ENCODE data around the gene PSPH.
A peak's percentile ranks its signal among the peaks of the same experiment; 100 is the strongest.
"Not testable (repeated sequence)": the region's sequence is repeated elsewhere in the genome, so short reads cannot be mapped to it uniquely, and the experiment has no call there.

The PSPH gene

GRCh38 chr7:56062382-56062781, 11.1 kb upstream of the PSPH start:
- DNase-seq, result no peak

DNA sequence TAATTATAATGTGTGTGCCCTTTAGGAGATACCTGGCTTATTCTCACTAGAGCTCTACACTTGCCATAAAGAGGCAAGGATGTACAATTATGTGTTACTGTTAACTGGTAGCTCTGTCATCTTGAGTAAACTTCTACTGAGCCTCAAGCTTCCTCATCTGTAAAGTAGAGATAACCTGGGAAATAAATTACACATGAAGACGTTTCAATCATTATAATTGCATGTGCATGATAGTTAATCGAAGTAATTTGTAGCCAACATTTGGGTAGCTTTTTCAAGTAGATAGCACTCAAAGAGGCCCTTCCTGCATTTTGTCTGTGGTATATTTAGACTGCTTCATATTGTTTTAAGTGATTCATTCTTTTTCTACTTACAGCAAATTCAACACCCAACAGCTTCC, 2.7 kb upstream of the PSPH start:
- DNase-seq, result no peak

DNA sequence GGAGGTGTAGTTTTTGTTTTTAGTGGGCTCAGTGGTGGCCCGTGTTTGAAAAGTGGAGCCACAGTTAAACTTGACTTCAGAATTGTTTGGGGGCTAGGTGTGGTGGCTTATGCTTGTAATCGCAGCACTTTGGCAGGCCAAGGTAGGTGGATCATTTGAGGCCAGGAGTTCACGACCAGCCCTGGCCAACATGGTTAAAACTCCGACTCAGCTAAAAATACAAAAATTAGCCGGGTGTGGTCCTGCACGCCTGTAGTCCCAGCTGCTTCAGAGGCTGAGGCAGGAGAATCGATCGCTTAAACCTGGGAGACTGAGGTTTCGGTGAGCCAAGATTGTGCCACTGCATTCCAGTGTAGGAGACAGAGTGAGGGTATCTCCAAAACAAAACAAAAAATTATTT, 2.1 kb upstream of the PSPH start:
- DNase-seq, result no peak

GRCh38 chr7:56051053-56051338, 248 bp downstream of the PSPH start:
- no peak for DNase-seq

DNA sequence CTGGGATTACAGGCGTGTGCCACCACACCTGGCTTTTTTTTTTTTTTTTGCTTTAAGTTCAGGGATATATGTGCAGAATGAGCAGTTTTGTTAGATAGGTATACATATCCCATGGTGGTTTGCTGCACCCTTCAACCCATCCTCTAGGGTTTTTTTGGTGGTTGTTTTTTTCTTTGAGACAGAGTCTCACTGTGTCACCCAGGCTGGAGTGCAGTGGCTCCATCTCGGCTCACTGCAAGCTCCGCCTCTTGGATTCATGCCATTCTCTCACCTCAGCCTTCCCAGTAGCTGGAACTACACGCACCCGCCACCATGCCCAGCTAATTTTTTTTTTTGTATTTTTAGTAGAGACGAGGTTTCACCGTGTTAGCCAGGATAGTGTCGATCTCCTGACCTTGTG, 2.5 kb downstream of the PSPH start:
- not testable (repeated sequence) for DNase-seq

DNA sequence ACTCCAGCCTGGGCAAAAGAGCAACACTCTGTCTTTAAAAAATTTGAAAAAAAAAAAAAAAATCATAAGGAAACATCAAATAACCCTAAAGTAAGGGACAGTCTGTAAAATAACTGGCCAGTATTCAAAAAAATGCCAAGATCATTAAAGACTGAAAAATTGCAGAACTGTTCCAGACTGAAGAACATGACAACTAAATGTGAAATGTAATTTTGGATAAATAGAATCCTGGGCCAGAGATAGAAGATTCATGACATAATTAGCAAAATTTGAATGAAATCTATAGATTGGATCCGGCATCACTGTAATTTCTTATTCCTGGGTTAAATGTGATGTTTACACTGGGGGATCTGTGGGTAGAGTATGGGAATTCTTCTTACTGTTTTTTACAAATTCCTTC, 3.0 kb downstream of the PSPH start:
- DNase-seq, result no peak

DNA sequence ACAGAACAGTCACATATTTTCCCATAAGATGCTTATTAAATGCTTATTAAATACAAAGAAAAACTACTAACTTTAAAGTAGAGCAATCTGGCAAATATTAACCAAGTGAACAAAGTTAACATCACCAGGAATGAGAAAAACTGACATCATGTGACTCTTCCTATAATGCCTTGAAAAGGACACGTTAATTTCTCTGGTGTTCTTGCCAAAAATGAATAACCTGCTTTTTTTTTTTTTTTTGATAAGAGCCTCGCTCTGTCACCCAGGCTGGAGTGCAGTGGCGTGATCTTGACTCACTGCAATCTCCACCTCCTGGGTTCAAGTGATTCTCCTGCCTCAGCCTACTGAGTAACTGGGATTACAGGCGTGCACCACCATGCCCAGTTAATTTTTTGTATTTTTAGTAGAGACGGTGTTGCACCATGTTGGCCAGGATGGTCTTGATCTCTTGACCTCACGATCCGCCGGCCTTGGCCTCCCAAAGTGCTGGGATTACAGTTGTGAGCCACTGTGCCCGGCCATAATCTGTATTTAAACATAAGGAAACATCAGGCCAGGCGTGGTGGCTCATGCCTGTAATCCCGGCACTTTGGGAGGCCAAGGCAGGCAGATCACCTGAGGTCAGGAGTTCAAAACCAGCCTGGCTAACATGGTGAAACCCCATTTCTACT, 3.7 kb downstream of the PSPH start:
- DNase-seq, result not testable (repeated sequence)

GRCh38 chr7:56046721-56047445, 4.4 kb downstream of the PSPH start:
- no peak for DNase-seq

- DNase-seq, result not testable (repeated sequence)
Observed at GRCh38 chr7:56045758-56046157, 5.5 kb downstream of the PSPH start.

DNA sequence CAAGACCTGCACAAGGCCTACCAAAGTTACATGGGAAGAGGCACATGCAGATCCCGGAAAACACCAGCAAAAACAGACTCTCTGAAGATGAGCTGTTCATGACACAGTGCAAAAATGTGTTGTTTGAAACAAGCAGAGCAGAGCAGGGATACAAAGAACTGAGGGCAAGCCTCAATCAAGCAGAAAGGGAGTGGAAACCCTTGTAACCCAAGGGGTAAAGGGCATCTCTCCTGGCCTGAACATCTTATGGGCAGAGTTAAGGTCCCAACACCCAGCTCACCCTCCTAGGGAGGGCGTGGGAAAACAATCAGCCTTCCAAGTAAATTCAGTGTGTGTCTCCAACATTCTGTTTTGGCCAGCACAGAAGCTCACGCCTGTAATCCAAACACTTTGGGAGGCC, 10.5 kb downstream of the PSPH start:
- no peak for DNase-seq

DNA sequence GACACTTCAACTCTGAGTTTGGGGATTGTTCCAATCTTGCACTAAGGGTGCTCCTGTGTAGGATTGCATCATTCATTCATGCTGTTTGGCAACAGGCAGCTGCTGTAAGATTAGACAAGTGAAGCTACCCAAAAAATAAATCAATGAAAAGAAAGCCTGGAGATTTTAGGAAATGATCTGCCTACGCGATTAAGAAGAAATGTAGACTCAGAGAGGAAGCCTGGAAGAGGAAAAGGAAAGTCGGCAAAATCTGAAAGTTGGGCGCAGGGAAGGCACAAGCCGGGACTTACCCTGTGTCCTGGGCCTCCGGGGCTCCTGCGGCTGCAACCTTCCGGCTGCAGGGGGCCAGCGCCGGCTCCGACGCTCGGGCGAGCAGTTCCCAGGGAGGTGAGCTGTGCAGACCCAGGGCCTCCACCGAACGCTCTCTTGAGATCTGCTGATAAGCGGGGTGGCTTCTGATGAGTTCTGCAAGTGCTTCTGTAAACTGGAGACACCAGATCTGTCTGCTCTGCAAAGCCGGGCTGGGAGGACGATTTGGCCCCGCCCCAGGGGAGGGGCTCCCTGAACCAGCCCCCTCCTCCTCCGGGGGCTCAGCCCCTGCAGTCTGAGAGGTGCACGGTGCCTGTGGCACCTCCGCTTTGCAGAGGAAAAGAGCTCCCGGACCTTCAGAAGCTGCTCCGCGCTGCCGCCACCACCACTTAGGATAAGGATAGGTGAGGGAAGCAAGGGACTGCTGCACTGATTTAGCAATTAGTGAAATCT, 17.4 kb downstream of the PSPH start:
- peak; percentile 71 for DNase-seq

GRCh38 chr7:56032578-56032977, 18.7 kb downstream of the PSPH start:
- not testable (repeated sequence) for DNase-seq

DNA sequence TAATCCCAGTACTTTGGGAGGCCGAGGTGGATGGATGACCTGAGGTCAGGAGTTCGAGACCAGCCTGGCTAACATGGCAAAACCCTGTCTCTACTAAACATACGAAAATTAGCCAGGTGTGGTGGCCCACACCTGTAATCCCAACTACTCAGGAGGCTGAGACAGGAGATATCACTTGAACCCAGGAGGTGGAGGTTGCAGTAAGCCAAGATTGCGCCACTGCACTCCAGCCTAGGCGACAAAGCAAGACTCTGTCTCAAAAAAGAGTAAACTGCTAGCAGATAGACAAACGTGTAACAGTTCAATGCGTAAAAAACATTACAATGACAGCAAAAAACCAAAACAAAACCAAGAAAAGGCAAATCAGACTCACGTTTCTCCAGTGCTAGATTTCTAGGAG, 19.7 kb downstream of the PSPH start:
- not testable (repeated sequence) for DNase-seq

- DNase-seq, result no peak
Observed at GRCh38 chr7:56030340-56030739, 20.9 kb downstream of the PSPH start.

DNA sequence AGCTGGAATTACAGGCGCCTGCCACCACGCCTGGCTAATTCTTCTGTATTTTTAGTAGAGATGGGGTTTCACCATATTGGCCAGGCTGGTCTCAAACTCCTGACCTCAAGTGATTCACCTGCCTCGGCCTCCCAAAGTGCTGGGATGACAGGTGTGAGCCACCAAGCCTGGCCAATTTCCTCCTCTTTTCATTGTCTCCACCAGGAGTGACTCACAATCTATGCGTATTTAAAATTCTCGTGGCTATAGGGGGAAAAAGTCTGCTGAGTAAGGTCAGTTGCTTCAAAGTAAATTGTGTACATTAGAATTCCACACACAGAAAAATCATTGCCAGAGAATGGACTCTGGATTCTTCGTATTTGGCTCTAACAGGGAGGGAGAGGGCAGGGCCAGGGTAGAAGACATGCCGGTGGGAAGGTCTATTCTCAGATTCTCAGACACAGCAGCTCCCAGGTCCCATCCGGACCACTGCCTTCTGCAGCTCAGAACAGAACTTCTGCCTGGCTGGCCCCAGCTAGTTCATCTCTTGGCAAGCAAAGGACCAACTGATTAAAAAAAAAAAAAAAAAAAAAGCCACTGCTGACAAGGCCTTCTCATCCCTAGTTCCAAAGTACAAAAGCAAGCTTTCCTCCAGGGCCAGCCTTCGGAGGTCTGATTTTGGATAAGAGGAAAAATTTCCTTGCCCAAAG, 22.2 kb downstream of the PSPH start:
- no peak for DNase-seq

DNA sequence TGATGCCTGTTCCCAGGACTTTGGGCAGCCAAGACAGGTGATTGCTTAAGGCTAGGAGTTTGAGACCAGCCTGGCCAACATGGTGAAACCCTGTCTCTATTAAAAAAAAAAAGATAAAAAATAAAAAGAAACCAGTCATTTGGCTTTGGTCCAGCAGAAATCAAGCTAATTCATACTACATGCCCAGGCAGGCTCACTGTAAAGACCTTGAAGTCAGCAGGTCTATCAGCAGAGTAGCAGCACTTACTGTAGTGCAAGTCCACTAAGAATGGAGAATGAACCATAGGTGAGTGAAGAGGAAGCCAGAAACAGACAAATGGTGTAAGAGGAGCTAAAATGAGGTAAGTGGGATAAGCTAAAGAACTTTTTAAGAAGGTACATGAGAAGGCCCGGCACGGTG, 24.7 kb downstream of the PSPH start:
- no peak for DNase-seq

DNA sequence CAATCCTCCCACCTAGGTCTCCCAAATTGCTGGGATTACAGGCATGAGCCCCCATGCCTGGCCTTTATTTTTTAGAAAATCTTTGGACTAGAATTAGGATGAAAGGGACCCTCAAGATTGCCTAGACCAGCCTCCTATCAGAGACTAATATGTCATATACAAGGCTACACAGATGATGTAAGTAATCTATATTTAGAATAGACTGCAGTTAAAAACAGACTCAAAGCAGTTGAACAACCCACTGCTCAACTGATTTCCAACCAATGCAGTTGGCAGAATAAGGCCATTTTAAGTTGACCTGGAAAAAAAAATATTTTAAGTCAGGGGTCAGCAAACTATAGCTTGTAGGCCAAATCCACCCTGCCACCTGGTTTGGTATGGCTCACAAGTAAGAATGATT, 27.7 kb downstream of the PSPH start:
- no peak for DNase-seq

DNA sequence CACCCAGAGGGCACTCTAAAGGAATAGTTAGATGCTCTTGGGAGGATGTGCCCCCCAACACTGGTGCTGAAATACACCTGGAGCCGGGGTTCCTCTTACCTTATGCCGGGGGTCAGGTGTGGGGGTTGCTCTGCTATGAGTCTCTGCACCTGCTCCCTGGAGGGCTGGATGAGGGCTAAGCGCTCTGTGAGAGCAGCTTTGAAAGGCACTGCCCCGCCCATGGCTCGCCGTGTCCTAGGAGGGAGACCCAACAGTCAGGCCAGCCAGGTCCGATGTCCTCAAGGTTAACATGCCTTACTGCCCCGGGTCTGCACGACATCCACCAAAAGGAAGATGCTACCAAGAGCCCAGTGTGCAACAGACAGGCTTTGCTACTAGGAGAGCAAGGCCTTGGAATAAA, 31.7 kb downstream of the PSPH start:
- DNase-seq, result no peak

- not testable (repeated sequence) for DNase-seq
Observed at GRCh38 chr7:56017015-56017414, 34.2 kb downstream of the PSPH start.

GRCh38 chr7:56009695-56010094, 41.5 kb downstream of the PSPH start:
- peak; percentile 85 for DNase-seq

- no peak for DNase-seq
Observed at GRCh38 chr7:56007891-56008290, 43.4 kb downstream of the PSPH start.

DNA sequence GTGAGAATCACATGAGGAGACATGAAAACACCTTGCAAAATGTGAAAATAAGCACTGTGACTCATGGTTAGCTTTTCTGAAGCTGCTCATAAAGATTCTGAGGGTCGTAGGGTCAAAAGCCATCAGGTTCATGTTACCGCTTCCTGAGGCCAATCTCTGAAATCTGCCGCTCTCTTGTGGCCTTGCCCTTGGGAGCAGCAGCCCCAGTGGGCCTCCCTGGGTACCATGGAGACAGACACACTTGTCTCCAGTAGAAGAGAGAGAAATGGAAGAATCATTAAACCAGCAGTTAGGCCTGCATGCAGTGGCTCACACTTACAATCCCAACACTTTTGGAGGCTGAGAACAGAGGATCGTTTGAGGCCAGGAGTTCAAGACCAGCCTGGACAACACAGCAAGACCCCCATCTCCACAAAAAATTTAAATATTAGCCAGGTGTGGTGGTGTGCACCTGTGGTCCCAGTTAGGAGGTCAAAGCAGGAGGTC, 44.0 kb downstream of the PSPH start:
- no peak for DNase-seq

DNA sequence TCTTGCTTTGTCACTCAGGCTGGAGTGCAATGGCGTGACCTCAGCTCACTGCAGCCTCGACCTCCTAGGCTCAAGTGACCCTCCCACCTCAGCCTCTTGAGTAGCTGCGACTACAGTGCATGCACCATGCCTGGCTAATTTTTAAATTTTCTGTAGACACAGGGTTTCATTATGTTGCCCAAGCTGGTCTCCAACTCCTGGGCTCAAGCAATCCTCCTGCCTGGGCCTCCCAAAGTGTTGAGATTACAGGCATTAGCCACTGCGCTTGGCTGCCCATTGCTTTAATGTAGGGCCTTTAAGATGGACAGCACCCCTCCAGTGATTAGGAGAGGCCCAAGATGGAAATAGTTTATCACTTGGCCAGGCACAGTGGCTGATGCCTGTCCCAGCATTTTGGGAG, 47.5 kb downstream of the PSPH start:
- no peak for DNase-seq

Data from NCI-H2081 treated with DMSO at 0.1 percent for 48 hours (cell line).